Esophagus muscularis mucosa (tissue), 3 donors: ENCODE data around the gene RANBP17.

Experiments
- CTCF ChIP-seq, 3 experiments: fragments of 200-600 bp in 2 of 3; fragments of 450-650 bp in 1 of 3; sonication (generic) in 2 of 3; IDR thresholded peaks; one replicate each; pipeline ENCODE4 v1.5.1; 2017 to 2019; ENCODE audit warnings: antibody characterized with exemption in 3 of 3, mild to moderate bottlenecking in 2 of 3, moderate library complexity in 1 of 3
- POLR2A ChIP-seq: fragments of 450-650 bp; IDR thresholded peaks from one replicate; pipeline ENCODE4 v1.6.1; 2017; ENCODE audit warnings: antibody characterized with exemption, moderate library complexity, mild to moderate bottlenecking, low read depth

GRCh38 chr5:170937914-170938313 is 76.1 kb downstream of the RANBP17 start:
- TF ChIP-seq POLR2A, result no peak
- TF ChIP-seq CTCF (IDR thresholded peaks at IDR 0.05), result no peak
